Retinal pigment epithelial cell (primary cell): ENCODE measurements around the gene HEATR9.

Experiments used
- DNase-seq: peaks from one replicate; pipeline ENCODE4 v3.0.0-alpha.2; 2010; ENCODE audit warnings: low read depth
- H3K4me3 ChIP-seq: 2 replicates; pipeline ENCODE4 v1.5.1; 2011; ENCODE audit warnings: mild to moderate bottlenecking, low read length, control low read depth, moderate library complexity
- CTCF ChIP-seq: conservative IDR thresholded peaks from 2 replicates; pipeline ENCODE4 v1.5.1; 2011; ENCODE audit warnings: low read depth, low read length, control low read depth, inconsistent platforms

The HEATR9 gene

GRCh38 chr17:35808240-35808961 is 60.3 kb downstream of the HEATR9 start:
- no peak for TF ChIP-seq CTCF
- H3K4me3 ChIP-seq = peak overlapping the region; percentile 70
- no peak for DNase-seq

- H3K4me3 ChIP-seq = no peak overlapping the region
- DNase-seq = no peak
- no peak for TF ChIP-seq CTCF
Observed at GRCh38 chr17:35807371-35808144, 61.1 kb downstream of the HEATR9 start.
